Effector CD4-positive, alpha-beta T cell (primary cell): ENCODE data around the gene UQCRHL.

Experiments
- DNase-seq: peaks from one replicate; pipeline ENCODE4 v3.0.0-alpha.2; 2020

Gene UQCRHL

GRCh38 chr1:15797614-15798390 lies 9.6 kb downstream of the UQCRHL start:
- DNase-seq: no peak

GRCh38 chr1:15796086-15796462 lies 11.4 kb downstream of the UQCRHL start:
- no peak for DNase-seq

- no peak for DNase-seq
Observed at GRCh38 chr1:15788624-15789301, 18.7 kb downstream of the UQCRHL start.

- DNase-seq: no peak
Observed at GRCh38 chr1:15786581-15786980, 20.9 kb downstream of the UQCRHL start.

- no peak for DNase-seq
Observed at GRCh38 chr1:15785683-15786082, 21.8 kb downstream of the UQCRHL start.

- no peak for DNase-seq
Observed at GRCh38 chr1:15777909-15778707, 29.3 kb downstream of the UQCRHL start.

GRCh38 chr1:15775706-15776105 lies 31.7 kb downstream of the UQCRHL start:
- DNase-seq: no peak

- no peak for DNase-seq
Observed at GRCh38 chr1:15771836-15772515, 35.5 kb downstream of the UQCRHL start.

GRCh38 chr1:15770313-15770962 lies 37.0 kb downstream of the UQCRHL start:
- no peak for DNase-seq

- DNase-seq: no peak
Observed at GRCh38 chr1:15768388-15768787, 39.1 kb downstream of the UQCRHL start.

GRCh38 chr1:15767941-15768340 lies 39.5 kb downstream of the UQCRHL start:
- DNase-seq: no peak

GRCh38 chr1:15765495-15766194 lies 41.8 kb downstream of the UQCRHL start:
- DNase-seq: no peak

GRCh38 chr1:15764890-15765289 lies 42.6 kb downstream of the UQCRHL start:
- no peak for DNase-seq

GRCh38 chr1:15764269-15764764 lies 43.1 kb downstream of the UQCRHL start:
- DNase-seq: no peak

GRCh38 chr1:15762546-15762945 lies 44.9 kb downstream of the UQCRHL start:
- no peak for DNase-seq

- no peak for DNase-seq
Observed at GRCh38 chr1:15761366-15762128, 45.9 kb downstream of the UQCRHL start.

- DNase-seq: no peak
Observed at GRCh38 chr1:15760520-15761211, 46.8 kb downstream of the UQCRHL start.

- no peak for DNase-seq
Observed at GRCh38 chr1:15758953-15759661, 48.3 kb downstream of the UQCRHL start.

- DNase-seq: no peak
Observed at GRCh38 chr1:15758343-15758931, 49.0 kb downstream of the UQCRHL start, which contains the start of gene FBLIM1. FBLIM1 (plus strand) TSS chr1:15758795; CDS start chr1:15764984, 6,189 bp downstream.
